Measurements from ENCODE around the gene ETS1.
A peak's percentile ranks its signal among the peaks of the same experiment; 100 is the strongest.

The ETS1 gene

DNA sequence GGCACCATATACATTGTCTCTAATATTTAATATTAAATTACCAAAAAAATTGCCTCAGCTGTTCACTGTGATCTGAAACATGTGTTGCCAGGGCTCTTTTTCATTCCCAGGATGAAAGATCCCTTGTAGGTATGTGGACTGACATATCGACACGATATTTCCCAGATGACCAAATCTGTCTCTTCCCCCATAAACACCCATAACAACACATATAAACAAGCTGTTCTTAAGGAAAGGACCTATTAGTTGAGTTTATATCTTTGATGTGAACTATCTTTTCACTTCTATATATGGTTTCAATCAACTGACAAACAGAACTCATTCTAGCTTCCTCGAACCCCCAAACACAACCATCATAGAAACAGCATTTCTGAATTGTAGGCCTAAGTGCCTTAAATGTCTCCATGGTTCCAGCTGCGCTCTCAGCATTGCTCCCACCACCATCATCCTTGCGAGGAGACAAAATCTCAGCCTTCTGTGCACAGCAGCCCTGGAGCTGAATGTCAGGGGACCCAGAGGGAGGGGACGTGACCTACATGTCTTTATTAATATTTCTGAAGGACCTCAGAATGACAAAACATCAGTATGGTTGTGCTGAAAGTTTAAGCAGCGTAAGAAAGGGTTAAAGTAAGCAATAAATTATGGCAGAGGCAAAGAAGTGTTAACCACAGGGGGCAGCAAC, 67.0 kb downstream of the ETS1 start:
- TF ChIP-seq, protein P1, sequence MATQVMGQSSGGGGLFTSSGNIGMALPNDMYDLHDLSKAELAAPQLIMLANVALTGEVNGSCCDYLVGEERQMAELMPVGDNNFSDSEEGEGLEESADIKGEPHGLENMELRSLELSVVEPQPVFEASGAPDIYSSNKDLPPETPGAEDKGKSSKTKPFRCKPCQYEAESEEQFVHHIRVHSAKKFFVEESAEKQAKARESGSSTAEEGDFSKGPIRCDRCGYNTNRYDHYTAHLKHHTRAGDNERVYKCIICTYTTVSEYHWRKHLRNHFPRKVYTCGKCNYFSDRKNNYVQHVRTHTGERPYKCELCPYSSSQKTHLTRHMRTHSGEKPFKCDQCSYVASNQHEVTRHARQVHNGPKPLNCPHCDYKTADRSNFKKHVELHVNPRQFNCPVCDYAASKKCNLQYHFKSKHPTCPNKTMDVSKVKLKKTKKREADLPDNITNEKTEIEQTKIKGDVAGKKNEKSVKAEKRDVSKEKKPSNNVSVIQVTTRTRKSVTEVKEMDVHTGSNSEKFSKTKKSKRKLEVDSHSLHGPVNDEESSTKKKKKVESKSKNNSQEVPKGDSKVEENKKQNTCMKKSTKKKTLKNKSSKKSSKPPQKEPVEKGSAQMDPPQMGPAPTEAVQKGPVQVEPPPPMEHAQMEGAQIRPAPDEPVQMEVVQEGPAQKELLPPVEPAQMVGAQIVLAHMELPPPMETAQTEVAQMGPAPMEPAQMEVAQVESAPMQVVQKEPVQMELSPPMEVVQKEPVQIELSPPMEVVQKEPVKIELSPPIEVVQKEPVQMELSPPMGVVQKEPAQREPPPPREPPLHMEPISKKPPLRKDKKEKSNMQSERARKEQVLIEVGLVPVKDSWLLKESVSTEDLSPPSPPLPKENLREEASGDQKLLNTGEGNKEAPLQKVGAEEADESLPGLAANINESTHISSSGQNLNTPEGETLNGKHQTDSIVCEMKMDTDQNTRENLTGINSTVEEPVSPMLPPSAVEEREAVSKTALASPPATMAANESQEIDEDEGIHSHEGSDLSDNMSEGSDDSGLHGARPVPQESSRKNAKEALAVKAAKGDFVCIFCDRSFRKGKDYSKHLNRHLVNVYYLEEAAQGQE (IDR thresholded peaks at IDR 0.05; ENCODE audit: insufficient read depth in 1 of 2, low read depth in 2 of 2, low read length in 2 of 2), result peak in 1 of 2 experiments; percentile 41; a peak in 1 of 4 replicates
- TF ChIP-seq TAF1 (IDR thresholded peaks at IDR 0.05; ENCODE audit: borderline replicate concordance, insufficient read depth, low read length) (no peak), POLR2AphosphoS5 (IDR thresholded peaks at IDR 0.05; ENCODE audit: low read depth, low read length) (peak; percentile 55; the same call in 1 of the 2 replicates), SIN3A (IDR thresholded peaks at IDR 0.05; ENCODE audit: borderline replicate concordance, insufficient read depth, low read length) (0 out of 2 replicates have a peak, but pooled peaks have one; percentile 68), FOXP2 (optimal IDR thresholded peaks at IDR 0.05; ENCODE audit: borderline replicate concordance, extremely low read depth, extremely low read length, insufficient read depth) (no peak)

DNA sequence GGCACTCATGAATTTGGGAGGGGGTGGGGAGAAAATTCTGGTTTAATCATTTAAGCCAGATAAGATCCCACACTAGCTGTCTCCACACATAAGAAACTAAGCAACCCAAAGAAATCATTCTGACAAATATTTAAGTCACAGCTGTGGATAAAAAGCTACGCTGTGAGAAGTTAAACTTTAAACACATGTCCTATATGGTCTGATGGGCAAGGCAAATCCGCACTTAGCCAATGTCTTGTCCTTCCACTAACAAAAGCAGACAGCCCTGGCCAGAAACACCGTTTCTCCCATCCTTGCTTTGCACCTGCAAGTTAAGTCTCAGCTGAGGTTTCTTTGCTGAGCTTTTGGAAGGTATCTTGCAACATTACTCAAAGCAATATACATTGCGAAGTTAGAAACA, 68.0 kb downstream of the ETS1 start:
- TF ChIP-seq, protein P1 (IDR thresholded peaks at IDR 0.05; ENCODE audit: insufficient read depth in 1 of 2, low read depth in 2 of 2, low read length in 2 of 2), result no peak
- no peak for TF ChIP-seq TAF1 (IDR thresholded peaks at IDR 0.05; ENCODE audit: borderline replicate concordance, insufficient read depth, low read length)
- TF ChIP-seq SIN3A (IDR thresholded peaks at IDR 0.05; ENCODE audit: borderline replicate concordance, insufficient read depth, low read length), result no peak; the same call in 1 of the 2 replicates
- no peak for TF ChIP-seq FOXP2 (optimal IDR thresholded peaks at IDR 0.05; ENCODE audit: borderline replicate concordance, extremely low read depth, extremely low read length, insufficient read depth)
- TF ChIP-seq POLR2AphosphoS5 (IDR thresholded peaks at IDR 0.05; ENCODE audit: low read depth, low read length), result no peak; the same call in 1 of the 2 replicates

DNA sequence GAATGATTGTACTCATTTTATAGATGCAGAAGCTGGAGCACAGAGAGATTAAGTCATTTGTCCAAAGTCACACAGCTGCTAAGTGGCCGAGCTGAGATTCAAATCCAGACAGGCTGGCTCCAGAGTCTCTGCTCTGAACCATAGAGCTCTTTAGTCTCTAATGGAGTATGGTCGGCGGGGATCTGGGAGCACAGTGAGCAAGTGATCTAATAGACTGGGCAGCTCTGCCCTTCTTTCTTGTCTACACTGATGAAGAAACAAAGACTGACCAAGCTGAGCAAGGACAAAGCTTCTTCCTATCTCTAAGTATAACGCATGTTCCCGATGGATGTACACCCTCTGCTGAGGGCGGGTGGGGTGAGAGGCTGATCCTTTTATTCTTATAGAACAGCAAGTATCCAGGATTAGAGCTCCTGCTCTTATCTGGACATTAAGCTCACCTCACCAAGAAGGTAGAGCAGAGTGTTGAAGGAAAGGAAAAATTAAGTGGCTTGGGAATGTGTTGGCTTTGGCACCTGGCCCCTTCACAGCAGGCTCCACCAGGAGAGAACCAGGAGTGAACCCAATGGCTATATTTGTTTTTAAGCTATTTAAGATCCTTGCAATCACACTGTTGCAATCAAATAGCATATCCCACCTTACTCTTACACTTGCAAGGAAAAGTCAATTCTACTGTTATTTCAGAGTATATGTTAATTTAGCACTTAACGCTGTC, 68.7 kb downstream of the ETS1 start:
- TF ChIP-seq SIN3A (IDR thresholded peaks at IDR 0.05; ENCODE audit: borderline replicate concordance, insufficient read depth, low read length), result no peak
- peak; percentile 6; the same call in 1 of the 2 replicates for TF ChIP-seq TAF1 (IDR thresholded peaks at IDR 0.05; ENCODE audit: borderline replicate concordance, insufficient read depth, low read length)
- TF ChIP-seq FOXP2 (optimal IDR thresholded peaks at IDR 0.05; ENCODE audit: borderline replicate concordance, extremely low read depth, extremely low read length, insufficient read depth), result no peak
- TF ChIP-seq POLR2AphosphoS5 (IDR thresholded peaks at IDR 0.05; ENCODE audit: low read depth, low read length), result peak; percentile 2
- TF ChIP-seq, protein P1 (IDR thresholded peaks at IDR 0.05; ENCODE audit: insufficient read depth in 1 of 2, low read depth in 2 of 2, low read length in 2 of 2), result no peak

DNA sequence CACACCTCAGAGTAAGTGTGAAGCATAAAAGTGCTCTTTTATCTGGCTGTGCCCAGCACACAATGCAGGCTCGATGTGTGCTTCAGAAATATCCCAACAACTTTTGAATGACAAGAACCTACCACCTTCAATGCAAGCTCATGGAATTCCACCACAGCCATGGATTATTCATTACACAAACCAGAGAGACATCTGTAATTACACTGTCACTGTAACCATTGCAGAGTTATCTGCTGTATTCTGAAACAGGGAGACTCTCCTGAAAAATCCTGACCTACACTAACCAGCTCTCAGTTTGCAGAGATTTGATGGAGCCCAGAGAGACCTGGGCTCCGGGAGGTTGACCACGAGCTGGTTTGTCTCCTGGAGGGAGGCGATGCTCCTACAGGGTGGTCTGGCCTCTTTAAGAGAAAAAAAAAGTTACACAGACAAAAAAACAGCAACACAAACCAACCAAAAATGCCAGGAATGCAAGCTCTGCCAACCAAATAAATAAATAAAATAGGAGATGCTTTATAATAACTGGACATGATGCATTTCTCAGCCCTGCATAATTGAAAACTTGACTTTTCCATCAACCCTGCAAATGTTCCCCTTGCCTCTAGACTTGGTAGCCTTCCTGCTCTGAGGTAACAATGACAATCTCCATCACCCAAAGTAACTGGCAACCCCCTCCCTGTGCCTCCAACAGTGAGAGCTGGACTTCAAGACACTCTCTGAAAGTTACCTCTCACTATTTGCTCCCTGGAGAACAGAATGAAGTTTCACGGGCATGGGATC, 69.7 kb downstream of the ETS1 start:
- TF ChIP-seq FOXP2 (optimal IDR thresholded peaks at IDR 0.05; ENCODE audit: borderline replicate concordance, extremely low read depth, extremely low read length, insufficient read depth) (no peak), SIN3A (IDR thresholded peaks at IDR 0.05; ENCODE audit: borderline replicate concordance, insufficient read depth, low read length) (peak; percentile 59; the same call in 1 of the 2 replicates), POLR2AphosphoS5 (IDR thresholded peaks at IDR 0.05; ENCODE audit: low read depth, low read length) (peak; percentile 32), TAF1 (IDR thresholded peaks at IDR 0.05; ENCODE audit: borderline replicate concordance, insufficient read depth, low read length) (no peak; the same call in 1 of the 2 replicates)
- TF ChIP-seq, protein P1 (IDR thresholded peaks at IDR 0.05; ENCODE audit: insufficient read depth in 1 of 2, low read depth in 2 of 2, low read length in 2 of 2), result 0 out of 4 replicates have a peak, but pooled peaks of 1 of the 2 experiments have one; percentile 21
